OCI-LY1 (cell line): ENCODE results near the gene TNFRSF17.

ENCODE experiments used
- CTCF ChIP-seq: fragments of 200-600 bp; sonication (generic), shearing (Covaris generic); IDR thresholded peaks from 2 replicates; pipeline ENCODE4 v1.5.1; 2017; ENCODE audit warnings: mild to moderate bottlenecking, antibody characterized with exemption, low read length, moderate library complexity, mixed read lengths
- EZH2 ChIP-seq: fragments of 200-600 bp; sonication (generic), shearing (Covaris generic); IDR thresholded peaks from 2 replicates; pipeline ENCODE4 v1.8.0; 2017; ENCODE audit warnings: borderline replicate concordance, mixed run types, mild to moderate bottlenecking, antibody characterized with exemption, low read length, moderate library complexity, mixed read lengths

GRCh38 chr16:11980136-11980844, 15.3 kb downstream of the TNFRSF17 start:
- TF ChIP-seq CTCF = no peak
- TF ChIP-seq EZH2 = no peak
